Mucosa of stomach (tissue), 1 donor: Measurements from ENCODE around the gene KIF1B.
"Not testable (repeated sequence)": the region's sequence is repeated elsewhere in the genome, so short reads cannot be mapped to it uniquely, and the experiment has no call there.

Source experiments
- H3K27me3 ChIP-seq: one replicate; pipeline ENCODE4 v1.7.0; 2013; ENCODE audit warnings: mild to moderate bottlenecking, low read length; ENCODE audit not compliant: control insufficient read depth, insufficient read depth
- H3K36me3 ChIP-seq: one replicate; pipeline ENCODE4 v1.7.0; 2013; ENCODE audit warnings: low read length; ENCODE audit not compliant: control insufficient read depth, insufficient read depth
- H3K4me1 ChIP-seq: one replicate; pipeline ENCODE4 v1.7.0; 2013; ENCODE audit warnings: mild to moderate bottlenecking, low read length; ENCODE audit not compliant: control insufficient read depth, insufficient read depth
- H3K4me3 ChIP-seq: one replicate; pipeline ENCODE4 v1.7.0; 2013; ENCODE audit warnings: low read length
- H3K9ac ChIP-seq: one replicate; pipeline ENCODE4 v1.7.0; 2013; ENCODE audit warnings: mild to moderate bottlenecking, low read length, moderate library complexity
- H3K9me3 ChIP-seq: one replicate; pipeline ENCODE4 v1.7.0; 2013; ENCODE audit warnings: mild to moderate bottlenecking, low read length, moderate library complexity; ENCODE audit not compliant: control insufficient read depth
- donor health status: Pancreatic carcinoma.

KIF1B gene

DNA sequence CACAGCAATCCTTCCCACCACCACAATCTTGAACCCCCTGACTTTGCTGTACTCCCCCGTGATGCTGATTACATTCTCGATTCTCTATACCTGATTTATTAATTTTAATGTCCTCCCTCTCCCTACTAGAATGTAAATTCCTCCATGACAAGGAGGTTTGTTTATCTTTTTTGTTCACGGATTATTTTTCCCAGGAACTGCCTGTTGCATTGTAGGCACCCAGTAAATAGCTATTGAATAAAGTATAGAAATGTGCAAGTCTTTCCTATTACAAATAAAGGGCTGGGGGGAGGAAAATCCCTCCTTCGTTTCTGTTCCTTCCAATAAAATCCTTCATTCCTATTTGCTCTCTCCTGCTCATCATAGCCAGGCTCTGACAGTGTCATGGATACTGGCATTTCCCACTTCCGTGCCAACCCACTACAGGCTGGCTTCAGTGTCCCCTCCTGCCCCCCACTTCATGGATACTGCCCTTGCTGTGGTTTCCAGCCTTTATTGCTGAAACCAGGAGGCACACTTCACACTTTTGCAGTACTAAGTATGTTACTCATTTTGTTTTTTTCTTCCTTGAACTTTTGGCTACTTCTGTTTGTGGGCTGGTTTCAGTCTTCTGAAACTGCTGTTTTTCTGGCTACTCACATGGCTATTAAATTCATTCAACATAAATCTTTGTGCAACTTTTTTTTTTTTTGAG, 7.5 kb downstream of the KIF1B start:
- Histone ChIP-seq H3K4me1 (no peaks in the 10 kb centered on the region), H3K4me3 (no peak overlapping the region), H3K36me3 (no peaks in the 10 kb centered on the region), H3K9ac (no peak overlapping the region), H3K9me3 (no peaks in the 10 kb centered on the region), H3K27me3 (no peaks in the 10 kb centered on the region)

DNA sequence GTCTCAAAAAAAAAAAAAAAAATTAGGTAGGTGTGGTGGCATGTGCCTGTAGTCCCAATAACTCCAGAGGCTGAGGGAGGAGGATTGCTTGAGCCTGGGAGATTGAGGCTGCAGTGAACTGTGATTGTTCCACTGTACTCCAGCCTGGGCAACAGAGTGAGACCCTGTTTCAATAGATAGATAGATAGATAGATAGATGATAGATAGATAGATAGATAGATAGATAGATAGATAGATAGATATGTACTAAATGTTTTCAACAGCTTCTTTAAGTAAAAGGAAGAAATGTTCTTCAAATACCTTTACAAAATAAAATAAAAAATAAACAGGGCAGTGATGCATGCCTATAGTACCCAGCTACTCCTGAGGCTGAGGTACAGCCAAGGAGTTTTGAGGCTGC, 9.8 kb downstream of the KIF1B start:
- peaks cover 4% of the 10 kb centered on the region for H3K4me1 ChIP-seq
- no peak overlapping the region for H3K4me3 ChIP-seq
- no peak overlapping the region for H3K9ac ChIP-seq
- no peaks in the 10 kb centered on the region for H3K36me3 ChIP-seq
- no peaks in the 10 kb centered on the region for H3K27me3 ChIP-seq
- no peaks in the 10 kb centered on the region for H3K9me3 ChIP-seq

DNA sequence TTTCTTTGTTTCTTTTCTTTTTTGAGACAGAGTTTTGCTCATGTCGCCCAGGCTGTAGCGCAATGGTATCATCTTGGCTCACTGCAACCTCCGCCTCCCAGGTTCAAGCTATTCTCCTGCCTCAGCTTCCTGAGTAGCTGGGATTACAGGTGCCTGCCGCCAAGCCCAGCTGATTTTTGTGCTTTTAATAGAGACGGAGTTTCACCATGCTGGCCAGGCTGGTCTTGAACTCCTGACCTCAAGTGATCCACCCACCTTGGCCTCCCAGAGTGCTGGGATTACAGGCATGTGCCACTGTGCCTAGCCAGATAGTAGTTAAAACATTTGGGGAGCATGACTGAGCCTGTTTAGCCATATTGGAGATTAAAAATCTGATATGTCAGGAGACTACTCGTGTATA, 10.3 kb downstream of the KIF1B start:
- not testable (repeated sequence) for H3K4me3 ChIP-seq, H3K36me3 ChIP-seq, H3K9ac ChIP-seq, H3K4me1 ChIP-seq, H3K9me3 ChIP-seq, H3K27me3 ChIP-seq

DNA sequence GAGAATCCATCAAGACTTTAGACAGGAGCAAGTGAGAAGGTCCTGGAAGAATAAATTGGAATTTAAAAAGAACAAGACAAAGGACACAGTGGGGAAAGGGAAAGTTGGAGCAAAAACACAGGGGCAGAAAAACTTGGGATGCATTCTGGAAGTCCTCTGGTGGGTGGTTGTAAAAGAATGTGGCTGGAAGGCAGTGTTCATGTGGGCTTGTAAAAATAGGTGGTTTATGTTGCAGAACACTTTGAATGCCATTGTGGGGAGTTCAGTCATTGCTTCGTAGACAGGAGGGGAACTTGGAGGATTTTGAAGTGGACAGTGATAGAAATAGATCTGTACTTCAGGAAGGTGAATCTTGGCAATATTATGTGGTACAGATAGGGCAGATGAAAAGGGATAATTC, 15.2 kb downstream of the KIF1B start:
- no peaks in the 10 kb centered on the region for H3K36me3 ChIP-seq
- peaks cover 5% of the 10 kb centered on the region for H3K4me1 ChIP-seq
- H3K27me3 ChIP-seq: no peaks in the 10 kb centered on the region

DNA sequence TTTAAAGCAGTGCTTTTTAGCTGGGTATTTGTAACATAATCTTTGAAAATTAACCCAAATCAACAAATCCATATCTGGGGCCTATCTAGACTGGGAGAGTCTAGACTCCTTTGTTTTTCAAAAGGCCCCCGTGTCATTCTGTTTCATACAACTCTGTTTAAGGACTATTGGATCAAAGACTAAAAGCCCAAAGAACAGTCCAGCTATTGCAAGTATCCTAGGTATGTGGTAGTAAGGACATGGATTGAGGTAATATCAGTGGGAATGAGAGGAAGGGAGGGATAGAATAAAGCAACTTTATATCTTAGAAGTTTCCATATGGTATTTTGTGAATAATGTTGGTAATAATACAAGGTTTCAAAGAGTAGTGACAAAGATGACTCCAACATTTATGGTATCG, 18.2 kb downstream of the KIF1B start:
- Histone ChIP-seq H3K36me3 (no peaks in the 10 kb centered on the region), H3K9me3 (no peaks in the 10 kb centered on the region), H3K4me1 (peaks cover 5% of the 10 kb centered on the region), H3K27me3 (no peaks in the 10 kb centered on the region), H3K9ac (no peak overlapping the region), H3K4me3 (no peak overlapping the region)

More for the DNA sequence above, 15.2 kb downstream of the KIF1B start:
- no peaks in the 10 kb centered on the region for H3K9me3 ChIP-seq
- no peak overlapping the region for H3K9ac ChIP-seq
- no peak overlapping the region for H3K4me3 ChIP-seq

DNA sequence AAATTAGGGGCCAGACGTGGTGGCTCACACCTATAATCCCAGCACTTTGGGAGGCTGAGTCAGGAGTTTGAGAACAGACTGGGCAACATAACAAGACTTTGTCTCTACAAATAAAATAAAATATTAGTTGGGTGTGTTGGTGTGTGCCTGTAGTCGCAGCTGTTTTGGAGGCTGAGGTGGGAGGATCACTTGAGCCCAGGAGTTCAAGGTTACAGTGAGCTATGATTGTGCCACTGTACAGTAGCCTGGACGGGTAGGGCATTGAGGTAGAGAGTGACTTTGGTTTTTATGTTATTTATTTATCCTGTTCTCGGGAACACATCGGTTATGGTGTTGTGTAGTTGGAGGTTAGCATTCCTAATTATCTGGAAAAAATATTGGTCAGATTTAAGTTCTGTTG, 19.5 kb downstream of the KIF1B start:
- Histone ChIP-seq H3K27me3 (no peaks in the 10 kb centered on the region), H3K4me3 (no peak overlapping the region), H3K36me3 (no peaks in the 10 kb centered on the region), H3K9ac (no peak overlapping the region), H3K9me3 (no peaks in the 10 kb centered on the region), H3K4me1 (peaks cover 4% of the 10 kb centered on the region)

DNA sequence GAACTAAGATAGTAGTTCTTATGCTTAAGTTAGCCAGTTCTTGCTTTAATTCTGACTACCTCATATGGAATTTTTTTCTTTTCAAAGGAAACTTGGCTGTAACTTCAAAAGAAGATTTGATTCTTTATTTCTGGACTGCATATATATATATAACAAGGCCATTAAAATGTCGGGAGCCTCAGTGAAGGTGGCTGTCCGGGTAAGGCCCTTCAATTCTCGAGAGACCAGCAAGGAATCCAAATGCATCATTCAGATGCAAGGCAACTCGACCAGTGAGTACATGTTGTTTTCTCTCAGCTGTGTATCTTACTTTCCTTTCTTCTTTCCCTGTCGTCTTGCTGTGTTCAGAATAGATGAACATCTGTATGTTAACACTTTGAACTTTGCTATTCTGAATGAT, 21.8 kb downstream of the KIF1B start:
- Histone ChIP-seq H3K4me3 (no peak overlapping the region), H3K9me3 (no peaks in the 10 kb centered on the region), H3K9ac (no peak overlapping the region), H3K36me3 (no peaks in the 10 kb centered on the region), H3K4me1 (no peaks in the 10 kb centered on the region), H3K27me3 (no peaks in the 10 kb centered on the region)

DNA sequence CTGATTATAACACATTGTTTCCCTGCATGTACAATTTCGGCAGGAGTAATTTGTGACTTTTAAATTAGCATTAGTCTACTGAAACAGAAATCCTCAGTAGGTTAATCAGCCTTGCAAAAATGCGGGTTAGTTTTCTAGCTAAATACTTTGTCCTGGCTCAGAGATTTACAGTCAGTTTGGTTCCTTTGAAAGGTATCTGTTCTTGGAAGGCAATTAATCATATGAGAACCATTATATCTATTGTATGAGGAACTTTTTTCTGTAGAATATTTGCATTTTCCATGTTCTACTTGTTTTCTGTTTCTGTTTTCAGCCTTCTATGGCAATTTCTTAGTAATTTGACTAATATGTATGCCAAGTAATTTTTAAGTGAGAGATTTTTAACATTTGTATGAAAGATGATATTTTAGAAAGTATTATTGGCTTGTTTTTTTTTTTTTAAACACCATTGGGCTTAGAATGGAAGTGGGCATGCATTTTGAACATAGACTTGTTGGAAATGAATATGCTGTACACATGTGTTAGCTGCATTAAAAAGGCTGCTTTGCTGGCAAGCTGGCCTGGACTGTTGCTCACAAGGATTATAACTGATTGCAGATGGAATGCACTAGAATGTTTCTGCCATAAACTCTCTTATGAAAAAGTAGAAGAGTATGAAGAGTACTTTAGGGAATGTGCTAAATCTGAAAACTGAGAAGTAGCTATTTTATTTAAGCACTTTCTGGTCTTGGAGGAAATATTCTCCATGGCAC, 26.2 kb downstream of the KIF1B start:
- Histone ChIP-seq H3K4me3 (no peak overlapping the region), H3K4me1 (no peaks in the 10 kb centered on the region), H3K9ac (no peak overlapping the region), H3K9me3 (no peaks in the 10 kb centered on the region), H3K27me3 (no peaks in the 10 kb centered on the region), H3K36me3 (no peaks in the 10 kb centered on the region)

DNA sequence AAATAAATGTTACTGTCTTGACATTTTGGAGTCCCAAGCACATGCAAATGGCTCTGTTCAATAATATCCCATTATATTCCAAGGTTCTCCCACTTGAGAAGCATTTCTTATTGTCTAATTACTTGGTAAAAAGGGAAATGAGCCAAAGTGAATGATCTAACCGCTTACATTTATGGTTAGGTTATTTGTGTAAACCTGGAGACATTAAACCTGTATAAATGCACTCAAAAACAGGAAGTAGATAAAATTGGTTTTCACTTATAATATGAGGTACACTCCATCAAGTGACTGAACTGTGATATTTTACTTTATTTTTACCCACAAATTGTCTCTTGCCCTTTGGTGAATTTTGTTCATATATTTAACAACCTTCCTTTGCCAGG, 26.8 kb downstream of the KIF1B start:
- Histone ChIP-seq H3K36me3 (no peaks in the 10 kb centered on the region), H3K27me3 (no peaks in the 10 kb centered on the region), H3K9me3 (no peaks in the 10 kb centered on the region), H3K4me3 (no peak overlapping the region), H3K4me1 (no peaks in the 10 kb centered on the region), H3K9ac (no peak overlapping the region)

DNA sequence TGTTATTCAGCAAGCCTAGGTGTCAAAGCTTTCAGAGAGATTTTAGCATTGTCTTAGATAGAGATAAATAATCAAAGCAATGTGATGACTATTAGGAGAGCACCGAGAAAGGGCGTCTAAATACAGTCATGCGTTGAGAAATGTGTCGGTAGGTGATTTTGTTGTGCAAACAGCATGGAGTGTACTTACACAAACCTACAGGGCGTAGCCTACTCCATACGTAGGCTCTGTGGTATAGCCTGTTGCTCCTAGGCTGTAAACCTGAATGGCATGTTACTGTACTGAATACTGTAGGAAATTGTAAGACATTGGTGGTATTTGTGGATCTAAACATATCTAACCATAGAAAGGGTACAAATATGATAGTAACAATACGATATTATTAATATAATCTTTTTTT, 31.8 kb downstream of the KIF1B start:
- Histone ChIP-seq H3K4me1 (no peaks in the 10 kb centered on the region), H3K27me3 (no peaks in the 10 kb centered on the region), H3K9me3 (no peaks in the 10 kb centered on the region), H3K9ac (no peak overlapping the region), H3K4me3 (no peak overlapping the region), H3K36me3 (no peaks in the 10 kb centered on the region)

DNA sequence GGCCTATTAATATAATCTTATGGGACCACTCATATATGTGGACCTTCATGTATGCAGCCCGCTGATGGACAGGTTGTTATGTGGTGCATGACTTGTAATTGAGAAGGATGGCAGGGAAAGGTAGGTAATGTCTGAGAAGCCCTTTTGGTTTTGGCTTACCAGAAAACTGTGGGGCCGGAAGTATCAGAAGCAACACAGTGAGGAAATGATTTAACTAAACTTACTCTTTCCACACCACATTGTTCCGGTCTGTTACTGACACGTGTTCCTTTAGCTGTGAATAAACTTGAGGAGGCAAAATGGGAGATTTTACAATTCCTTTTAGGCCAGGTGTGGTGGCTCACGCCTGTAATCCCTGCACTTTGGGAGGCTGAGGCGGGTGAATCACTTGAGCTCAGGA, 32.4 kb downstream of the KIF1B start:
- Histone ChIP-seq H3K4me3 (no peak overlapping the region), H3K4me1 (no peaks in the 10 kb centered on the region), H3K27me3 (no peaks in the 10 kb centered on the region), H3K9ac (no peak overlapping the region), H3K9me3 (no peaks in the 10 kb centered on the region), H3K36me3 (no peaks in the 10 kb centered on the region)

DNA sequence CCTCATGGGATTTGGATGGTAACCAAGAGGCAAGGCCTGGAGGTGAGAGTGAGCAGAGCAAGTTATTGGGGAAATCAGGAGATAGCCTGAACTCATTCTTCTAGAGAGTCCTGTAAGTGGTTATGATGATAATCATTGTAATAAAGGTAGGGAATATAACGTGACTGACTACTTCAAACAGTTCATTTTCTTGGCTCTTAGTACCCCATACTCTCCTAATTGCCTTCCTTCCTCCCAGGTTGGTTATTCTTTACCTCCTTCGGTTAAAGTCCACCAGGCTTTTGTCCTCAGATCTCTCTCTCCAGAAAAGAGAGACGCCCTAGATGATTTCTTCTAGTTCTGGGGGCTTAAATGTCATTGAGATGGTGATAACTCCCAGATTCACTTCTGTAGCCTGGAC, 35.3 kb downstream of the KIF1B start:
- Histone ChIP-seq H3K9ac (no peak overlapping the region), H3K4me3 (no peak overlapping the region), H3K27me3 (no peaks in the 10 kb centered on the region), H3K4me1 (no peaks in the 10 kb centered on the region), H3K9me3 (no peaks in the 10 kb centered on the region), H3K36me3 (no peaks in the 10 kb centered on the region)
